ENCODE results near the gene FHIT. TPM values are rescaled to one million over a fixed set of nuclear protein-coding genes. Genes with fewer than 3 reads are reported as not detected.

FHIT gene
- polyA plus RNA-seq, 1 of the 3 experiments (the other 2 are of a cell fraction), result 0.41 TPM

- 83% methylated on average over 1 of the region's 1 CpG for WGBS (ENCODE audit: low lambda C conversion rate)
- Histone ChIP-seq H3K4me1 (ENCODE audit: control insufficient read depth in 1 of 2, insufficient read depth in 2 of 2, low read depth in 1 of 2, low read length in 1 of 2) (peaks cover 5 to 10% of the 10 kb centered on the region in 2 experiments; a peak in 3 of 4 replicates), H3K9me2 (no peaks in the 10 kb centered on the region), H3K27ac (ENCODE audit: low read depth in 2 of 2, low read length in 1 of 2) (no peak overlapping the region), H3K4me2 (no peak overlapping the region), H3K9ac (no peak overlapping the region), H4K20me1 (ENCODE audit: insufficient read depth) (no peaks in the 10 kb centered on the region), H3F3A (replicated peaks; ENCODE audit: insufficient read depth) (peaks cover 17% of the 10 kb centered on the region), H3K79me2 (ENCODE audit: insufficient read depth) (no peaks in the 10 kb centered on the region), H3K9me3 (no peaks in the 10 kb centered on the region), H3K27me3 (ENCODE audit: insufficient read depth) (no peaks in the 10 kb centered on the region), H2AFZ (ENCODE audit: low read depth) (no peak overlapping the region), H3K36me3 (replicated peaks in 1 of 2; ENCODE audit: control insufficient read depth in 1 of 2, insufficient read depth in 2 of 2, low read length in 1 of 2) (no peaks in the 10 kb centered on the region), H3K4me3 (ENCODE audit: low read depth in 2 of 2, low read length in 1 of 2) (no peak overlapping the region)
- TF ChIP-seq FOSL2 (IDR thresholded peaks at IDR 0.05; ENCODE audit: borderline replicate concordance, low read depth) (no peak), FOXM1 (IDR thresholded peaks at IDR 0.05; ENCODE audit: low read depth) (no peak), PBX3 (IDR thresholded peaks at IDR 0.05) (no peak), EP300 (IDR thresholded peaks at IDR 0.05; ENCODE audit: borderline replicate concordance in 1 of 2, low read depth in 1 of 2, low read length in 1 of 2) (no peak), YY1 (IDR thresholded peaks at IDR 0.05; ENCODE audit: low read depth) (no peak), TEAD4 (IDR thresholded peaks at IDR 0.05; ENCODE audit: borderline replicate concordance, insufficient read depth) (no peak), MEF2A (IDR thresholded peaks at IDR 0.05; ENCODE audit: borderline replicate concordance, low read depth) (no peak), MXI1 (IDR thresholded peaks at IDR 0.05; ENCODE audit: low read depth, low read length) (no peak), SIN3A (IDR thresholded peaks at IDR 0.05; ENCODE audit: borderline replicate concordance, low read depth, low read length) (no peak), RFX5 (IDR thresholded peaks at IDR 0.05; ENCODE audit: low read length) (no peak), GABPA (IDR thresholded peaks at IDR 0.05; ENCODE audit: low read depth) (no peak), NFIC (IDR thresholded peaks at IDR 0.05; ENCODE audit: borderline replicate concordance) (no peak), TAF1 (IDR thresholded peaks at IDR 0.05; ENCODE audit: borderline replicate concordance, low read depth, low read length) (no peak)
- TF ChIP-seq, protein P1, sequence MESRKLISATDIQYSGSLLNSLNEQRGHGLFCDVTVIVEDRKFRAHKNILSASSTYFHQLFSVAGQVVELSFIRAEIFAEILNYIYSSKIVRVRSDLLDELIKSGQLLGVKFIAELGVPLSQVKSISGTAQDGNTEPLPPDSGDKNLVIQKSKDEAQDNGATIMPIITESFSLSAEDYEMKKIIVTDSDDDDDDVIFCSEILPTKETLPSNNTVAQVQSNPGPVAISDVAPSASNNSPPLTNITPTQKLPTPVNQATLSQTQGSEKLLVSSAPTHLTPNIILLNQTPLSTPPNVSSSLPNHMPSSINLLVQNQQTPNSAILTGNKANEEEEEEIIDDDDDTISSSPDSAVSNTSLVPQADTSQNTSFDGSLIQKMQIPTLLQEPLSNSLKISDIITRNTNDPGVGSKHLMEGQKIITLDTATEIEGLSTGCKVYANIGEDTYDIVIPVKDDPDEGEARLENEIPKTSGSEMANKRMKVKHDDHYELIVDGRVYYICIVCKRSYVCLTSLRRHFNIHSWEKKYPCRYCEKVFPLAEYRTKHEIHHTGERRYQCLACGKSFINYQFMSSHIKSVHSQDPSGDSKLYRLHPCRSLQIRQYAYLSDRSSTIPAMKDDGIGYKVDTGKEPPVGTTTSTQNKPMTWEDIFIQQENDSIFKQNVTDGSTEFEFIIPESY (IDR thresholded peaks at IDR 0.05; ENCODE audit: borderline replicate concordance, low read depth), result no peak
- TF ChIP-seq, protein P2, sequence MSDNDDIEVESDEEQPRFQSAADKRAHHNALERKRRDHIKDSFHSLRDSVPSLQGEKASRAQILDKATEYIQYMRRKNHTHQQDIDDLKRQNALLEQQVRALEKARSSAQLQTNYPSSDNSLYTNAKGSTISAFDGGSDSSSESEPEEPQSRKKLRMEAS (IDR thresholded peaks at IDR 0.05; ENCODE audit: low read depth), result no peak
- ChIA-PET CTCF (no interaction called here), POLR2A (no interaction called here)
- DNase-seq, result no peak
Measured at GRCh38 chr3:59821274-59821673, 1430.0 kb downstream of the FHIT start.

DNA sequence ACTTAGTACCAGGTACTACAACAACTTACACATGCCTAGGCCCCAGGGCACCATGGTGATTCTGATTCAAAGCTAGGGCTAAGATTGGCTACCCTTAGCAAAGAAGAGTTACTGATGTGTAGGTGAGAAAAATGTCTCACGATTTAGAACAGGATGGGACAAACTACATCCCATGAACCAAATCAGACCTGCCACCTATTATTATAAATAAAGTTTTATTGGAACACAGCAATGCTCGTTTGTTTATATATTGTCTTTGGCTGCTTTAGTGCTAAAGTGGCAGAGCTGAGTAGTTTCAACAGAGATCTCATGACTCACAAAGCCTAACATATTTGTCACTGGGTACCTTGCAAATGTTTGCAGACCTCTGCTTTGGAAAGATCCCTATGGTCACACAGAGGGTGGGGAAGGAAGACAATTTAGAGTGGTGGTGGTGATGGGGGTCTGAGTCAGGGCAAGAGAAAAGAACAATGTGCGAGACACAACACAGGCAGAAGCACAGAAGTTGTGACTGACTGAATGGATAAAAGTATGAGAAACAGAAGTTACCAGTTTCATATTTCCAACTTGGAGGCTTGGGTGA lies 1430.8 kb downstream of the FHIT start:
- Histone ChIP-seq H3F3A (replicated peaks; ENCODE audit: insufficient read depth) (peaks cover 17% of the 10 kb centered on the region), H3K27ac (ENCODE audit: low read depth in 2 of 2, low read length in 1 of 2) (no peak overlapping the region), H3K4me2 (no peak overlapping the region), H4K20me1 (ENCODE audit: insufficient read depth) (no peaks in the 10 kb centered on the region), H3K9me3 (no peaks in the 10 kb centered on the region), H3K9ac (no peak overlapping the region), H3K27me3 (ENCODE audit: insufficient read depth) (no peaks in the 10 kb centered on the region), H3K9me2 (no peaks in the 10 kb centered on the region), H3K4me1 (ENCODE audit: control insufficient read depth in 1 of 2, insufficient read depth in 2 of 2, low read depth in 1 of 2, low read length in 1 of 2) (peaks cover 5 to 10% of the 10 kb centered on the region in 2 experiments; a peak in 3 of 4 replicates), H3K4me3 (ENCODE audit: low read depth in 2 of 2, low read length in 1 of 2) (no peak overlapping the region), H2AFZ (ENCODE audit: low read depth) (no peak overlapping the region), H3K79me2 (ENCODE audit: insufficient read depth) (no peaks in the 10 kb centered on the region), H3K36me3 (replicated peaks in 1 of 2; ENCODE audit: control insufficient read depth in 1 of 2, insufficient read depth in 2 of 2, low read length in 1 of 2) (no peaks in the 10 kb centered on the region)
- no peak for TF ChIP-seq NRF1 (IDR thresholded peaks at IDR 0.05; ENCODE audit: low read depth, low read length)
- no peak for TF ChIP-seq FOXM1 (IDR thresholded peaks at IDR 0.05; ENCODE audit: low read depth)
- POLR2A ChIA-PET, result no interaction called here
- WGBS (ENCODE audit: low lambda C conversion rate), result 67% methylated on average over 3 of the region's 3 CpGs
- no peak for DNase-seq
- CTCF ChIA-PET, result no interaction called here
